HG02588 (cell line): ENCODE measurements around the gene ADORA2B.
"Not testable (repeated sequence)": the region's sequence is repeated elsewhere in the genome, so short reads cannot be mapped to it uniquely, and the experiment has no call there.

Source experiments
- ATAC-seq: cut with Tn5 transposase; IDR thresholded peaks from one replicate; pipeline ENCODE4 v1.9.1; 2021; ENCODE audit warnings: mild to moderate bottlenecking, moderate library complexity; ENCODE audit not compliant: unreplicated experiment

ADORA2B gene

DNA sequence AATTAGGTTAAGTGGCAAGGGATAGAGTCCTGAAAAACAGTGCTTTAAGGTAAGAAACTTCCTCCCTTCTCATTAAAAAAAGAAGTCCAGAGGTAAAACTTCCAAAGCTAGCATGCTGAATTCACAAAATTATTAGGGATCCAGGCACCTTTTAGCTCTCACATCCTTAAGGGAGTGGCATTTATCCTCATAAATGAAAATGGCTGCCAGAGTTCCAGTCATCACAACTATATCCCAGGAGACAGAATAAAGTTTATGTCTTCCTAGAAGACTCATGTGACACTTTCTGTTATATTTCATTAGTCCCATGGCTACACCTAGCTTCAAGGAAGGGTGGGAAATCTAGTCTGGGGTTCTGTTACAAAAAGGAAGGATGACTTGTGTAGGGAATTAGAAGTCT is 23.3 kb upstream of the ADORA2B start:
- ATAC-seq: no peak

DNA sequence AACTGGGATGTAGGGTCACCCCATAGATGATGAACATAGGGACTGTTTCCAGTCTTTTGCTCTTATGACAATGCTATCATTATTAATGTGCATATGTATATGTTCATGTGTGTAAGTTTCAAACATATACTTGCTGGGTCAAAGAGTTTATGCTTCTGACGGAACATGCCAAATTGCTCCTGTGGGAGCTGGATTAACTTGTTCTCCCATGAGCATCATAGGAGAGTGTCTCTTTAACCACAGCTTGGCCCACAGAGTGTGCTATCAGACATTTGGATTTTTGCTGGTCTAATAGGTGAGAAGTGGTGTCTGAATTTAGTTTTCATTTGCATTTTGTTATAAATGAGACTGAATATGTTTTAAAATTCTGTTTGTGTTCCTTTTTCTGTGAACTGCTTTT is 22.3 kb upstream of the ADORA2B start:
- no peak for ATAC-seq

DNA sequence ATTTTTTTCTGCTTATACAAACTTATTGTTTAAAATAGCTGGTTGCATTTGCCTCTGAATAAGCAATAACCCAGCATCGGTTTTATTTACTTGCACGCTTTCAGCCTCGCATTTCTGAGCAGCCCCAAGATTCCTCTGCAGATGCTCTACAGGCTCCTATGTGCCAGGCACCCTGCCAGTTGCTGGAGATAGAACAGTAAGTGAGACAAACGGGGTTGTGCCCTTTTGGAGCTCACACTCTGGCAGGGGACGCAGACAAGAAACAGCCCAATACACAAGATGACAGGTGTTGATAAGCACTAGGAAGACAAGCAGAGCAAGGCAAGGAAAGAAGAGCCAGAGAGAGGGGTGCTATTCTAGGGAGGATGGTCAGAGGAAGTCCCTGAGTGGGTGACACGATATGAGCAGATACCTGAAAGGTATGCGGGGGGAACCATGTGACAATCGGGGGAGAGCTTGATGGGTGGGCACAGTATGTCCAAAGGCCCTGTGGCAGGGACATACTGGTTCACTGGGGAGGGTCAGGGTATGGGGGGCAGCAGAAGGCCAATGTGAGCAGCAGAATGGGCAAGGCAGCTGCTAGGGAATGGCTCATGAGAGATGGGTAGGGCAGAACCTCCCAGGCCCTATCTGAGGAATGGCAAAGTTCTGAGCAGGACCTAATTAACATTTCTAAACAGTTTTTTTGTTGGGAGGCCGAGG is 18.7 kb upstream of the ADORA2B start:
- ATAC-seq: no peak

DNA sequence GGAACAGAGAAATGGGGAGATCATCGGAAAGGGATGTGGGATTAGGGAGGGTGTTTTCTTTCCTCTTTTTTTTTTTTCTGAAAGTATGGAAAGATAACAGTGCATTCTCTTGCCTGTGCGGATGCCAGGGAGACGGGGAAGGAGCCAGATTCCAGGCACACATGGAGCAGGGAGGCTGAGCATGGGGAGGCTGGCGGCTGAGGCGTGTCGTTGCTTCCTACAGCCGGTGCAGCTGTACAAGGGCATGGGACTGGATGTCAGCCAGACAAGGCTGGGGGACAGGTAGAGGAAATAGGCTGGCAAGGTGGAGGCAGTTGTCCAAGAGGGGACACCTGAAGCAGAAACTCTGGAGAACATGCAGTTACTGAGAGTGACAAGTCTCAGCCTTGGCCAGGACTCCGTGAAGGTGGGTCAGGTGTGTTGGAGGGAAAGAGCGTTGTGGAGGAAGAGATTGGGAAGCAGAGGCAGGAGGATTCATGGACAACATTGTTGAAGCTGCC is 16.6 kb upstream of the ADORA2B start:
- no peak for ATAC-seq

DNA sequence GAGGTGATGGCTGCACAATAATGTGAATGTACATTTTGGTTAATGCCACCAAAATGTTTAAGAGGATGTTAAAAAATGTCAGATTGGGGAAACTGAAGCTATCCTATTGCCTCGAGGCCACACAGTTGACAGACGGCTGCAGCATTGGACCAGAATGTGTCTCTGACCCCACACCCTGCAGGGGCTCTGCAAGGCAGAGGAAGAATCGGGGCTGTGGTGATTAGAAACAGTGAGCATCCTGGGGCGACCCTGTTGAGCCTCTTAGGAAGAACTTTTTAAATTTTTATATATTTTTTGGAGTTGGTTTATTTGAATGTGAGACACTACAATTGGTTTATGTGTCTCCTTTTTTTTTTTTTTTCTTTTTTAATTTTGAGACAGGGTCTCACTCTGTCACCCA is 15.0 kb upstream of the ADORA2B start:
- ATAC-seq: no peak

DNA sequence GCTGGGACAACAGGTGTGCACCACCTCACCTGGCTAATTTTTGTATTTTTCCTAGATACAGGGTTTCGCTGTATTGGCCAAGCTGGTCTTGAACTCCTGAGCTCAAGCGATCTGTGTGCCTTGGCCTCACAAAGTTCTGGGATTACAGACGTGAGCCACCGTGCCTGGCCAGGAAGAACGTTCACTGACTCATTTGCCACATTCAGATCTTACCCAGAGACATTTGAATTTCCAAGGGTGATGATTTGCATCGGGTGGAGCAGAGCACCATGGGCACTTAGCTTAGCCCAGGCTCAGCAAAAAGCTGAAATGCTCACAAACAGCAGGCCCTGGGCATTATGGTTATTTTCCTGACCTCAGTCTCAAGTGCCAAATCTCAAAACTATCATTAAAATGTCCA is 14.5 kb upstream of the ADORA2B start:
- ATAC-seq: no peak

DNA sequence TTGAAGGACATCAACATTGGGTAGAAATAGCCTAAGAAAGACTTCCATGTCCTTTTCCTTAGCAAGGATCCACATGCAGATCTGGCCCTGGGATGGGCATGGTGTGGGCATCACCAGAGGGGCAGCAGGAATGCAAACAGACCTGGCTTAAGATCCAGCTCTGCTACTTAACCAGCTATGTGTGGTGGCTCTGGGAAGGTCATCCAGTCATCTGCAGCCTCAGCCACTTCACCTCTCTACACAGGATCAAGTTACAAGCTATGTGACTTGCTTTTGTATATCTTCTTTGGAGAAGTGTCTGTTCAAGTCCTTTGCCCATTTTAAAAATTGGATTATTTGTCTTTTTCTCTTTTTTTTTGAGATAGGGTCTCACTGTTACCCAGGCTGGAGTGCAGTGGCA is 13.5 kb upstream of the ADORA2B start:
- ATAC-seq: no peak

DNA sequence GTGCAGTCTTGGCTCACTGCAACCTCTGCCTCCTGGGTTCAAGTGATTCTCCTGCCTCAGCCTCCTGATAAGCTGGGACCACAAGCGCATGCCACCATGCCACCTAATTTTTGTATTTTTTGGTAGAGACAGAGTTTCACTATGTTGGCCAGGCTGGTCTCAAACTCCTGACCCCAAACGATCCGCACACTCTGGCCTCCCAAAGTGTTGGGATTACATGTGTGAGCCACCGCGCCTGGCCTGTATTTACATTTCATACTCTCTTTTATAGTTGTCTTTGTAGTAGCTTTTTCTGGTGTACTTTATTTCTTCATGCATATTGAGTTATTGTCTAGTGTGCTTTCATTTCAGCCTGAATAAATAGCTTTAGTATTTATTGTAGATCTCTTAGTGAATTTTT is 10.1 kb upstream of the ADORA2B start:
- ATAC-seq: no peak

DNA sequence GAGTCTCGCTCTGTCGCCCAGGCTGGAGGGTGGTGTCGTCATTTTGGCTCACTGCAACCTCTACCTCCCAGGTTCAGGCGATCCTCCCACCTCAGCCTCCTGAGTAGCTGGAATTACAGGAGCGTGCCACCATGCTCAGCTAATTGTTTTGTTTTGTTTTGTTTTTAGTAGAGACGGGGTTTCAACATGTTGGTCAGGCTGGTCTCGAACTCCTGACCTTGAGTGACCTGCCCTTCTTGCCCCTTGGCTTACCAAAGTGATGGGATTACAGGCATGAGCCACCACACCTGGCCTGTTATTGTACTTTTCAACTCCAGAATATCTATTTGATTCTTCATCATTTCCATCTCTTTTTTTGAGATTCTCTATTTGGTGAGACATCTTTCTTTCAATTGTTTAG is 9.0 kb upstream of the ADORA2B start:
- ATAC-seq: no peak

DNA sequence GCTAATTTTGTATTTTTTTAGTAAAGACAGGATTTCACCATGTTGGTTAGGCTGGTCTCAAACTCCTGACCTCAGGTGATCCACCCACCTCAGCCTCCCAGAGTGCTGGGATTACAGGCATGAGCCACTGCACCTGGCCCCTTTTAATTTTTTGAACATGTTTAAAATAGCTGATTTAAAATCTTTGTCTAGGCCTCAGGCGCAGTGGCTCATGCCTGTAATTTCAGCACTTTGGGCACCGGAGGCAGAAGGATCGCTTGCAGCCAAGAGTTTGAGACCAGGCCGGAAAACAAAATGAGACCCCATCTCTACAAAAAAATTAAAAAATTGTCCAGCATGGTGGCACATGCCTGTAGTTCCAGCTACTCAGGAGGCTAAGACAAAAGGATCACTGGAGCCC is 8.4 kb upstream of the ADORA2B start:
- ATAC-seq: not testable (repeated sequence)

DNA sequence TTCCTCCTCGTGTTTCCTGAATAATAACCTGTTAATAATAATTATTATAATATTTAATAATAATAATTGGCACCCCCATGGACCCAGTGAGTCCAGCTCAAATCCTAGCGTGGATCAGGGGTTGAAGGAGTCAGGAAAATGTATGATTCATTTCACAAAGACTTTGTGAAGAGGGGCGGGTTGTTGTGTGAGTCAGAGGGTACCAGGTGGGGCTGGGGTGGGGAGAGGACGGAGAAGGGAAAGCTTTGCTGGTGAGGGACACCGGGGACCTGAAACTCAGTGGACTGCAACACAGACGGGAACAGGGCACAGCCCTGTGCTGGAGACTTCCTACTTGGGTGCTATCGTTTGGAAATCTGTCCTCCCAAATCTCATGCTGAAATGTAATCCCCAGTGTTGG is 3.1 kb upstream of the ADORA2B start:
- no peak for ATAC-seq

DNA sequence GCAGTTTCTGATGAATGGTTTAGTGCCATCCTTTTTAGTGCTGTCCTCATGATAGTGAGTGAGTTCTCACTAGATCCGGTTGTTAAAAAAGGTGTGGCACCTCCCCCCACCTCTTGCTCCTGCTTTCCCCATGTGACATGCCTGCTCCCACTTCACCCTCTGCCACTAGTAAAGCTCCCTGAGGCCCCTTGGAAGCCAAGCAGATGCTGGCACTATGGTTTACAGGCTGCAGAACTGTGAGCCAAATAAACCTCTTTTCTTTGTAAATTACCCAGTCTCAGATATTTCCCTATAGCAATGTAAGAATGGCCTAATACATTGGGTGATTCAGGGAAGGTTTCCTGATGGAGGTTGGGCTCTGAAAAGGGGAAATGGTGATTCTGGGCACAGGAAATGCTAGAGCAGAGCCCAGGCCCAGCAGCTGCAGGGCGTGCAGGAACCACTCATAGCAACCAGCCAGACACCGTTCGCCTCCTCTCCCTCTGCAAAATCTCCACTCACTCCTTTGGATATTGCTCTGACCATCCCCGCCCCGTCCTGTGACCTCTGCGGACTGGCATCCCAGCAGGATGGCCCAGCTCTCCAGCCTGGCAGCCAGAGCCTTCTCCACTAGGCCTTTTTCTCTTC is 2.6 kb upstream of the ADORA2B start:
- ATAC-seq: no peak

DNA sequence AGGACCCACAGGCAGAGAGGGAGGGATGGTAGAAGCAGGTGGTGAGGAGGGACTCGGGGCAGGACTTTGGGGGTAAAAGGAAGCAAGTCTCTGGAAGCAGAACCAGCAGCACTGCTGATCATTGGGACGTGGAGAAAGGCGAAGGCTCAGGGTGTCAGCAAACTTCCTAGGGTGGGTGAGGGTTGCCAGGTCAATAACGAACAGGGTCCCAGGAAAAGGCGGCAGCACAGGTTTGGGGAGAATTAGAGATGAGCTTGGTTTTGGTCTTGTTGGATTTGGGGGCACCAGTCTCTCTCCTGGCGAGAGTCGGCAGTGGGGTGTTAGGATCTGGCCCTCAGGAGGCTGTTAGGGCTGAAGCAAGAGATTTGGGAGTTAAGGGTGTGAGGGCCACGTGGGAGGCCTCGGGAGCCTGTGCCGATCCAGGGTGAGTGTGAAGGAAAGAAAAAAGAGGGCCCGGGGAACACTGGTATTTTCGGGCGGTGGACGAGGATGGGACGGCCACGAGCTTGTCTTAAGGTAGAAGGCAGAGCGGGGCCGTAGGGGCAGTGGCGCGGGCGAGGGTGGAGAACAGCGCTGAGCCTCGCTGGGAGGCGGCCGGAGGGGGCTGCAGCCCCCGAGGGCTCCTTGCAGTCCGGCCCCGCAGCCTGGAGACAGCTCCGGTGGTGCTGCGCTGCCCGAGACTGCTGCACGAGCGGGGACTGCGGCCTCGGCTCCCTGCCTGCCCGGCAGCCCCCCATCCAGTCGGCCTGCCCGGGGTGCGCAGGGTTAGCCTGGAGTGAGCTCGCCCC is 765 bp upstream of the ADORA2B start:
- ATAC-seq: no peak

DNA sequence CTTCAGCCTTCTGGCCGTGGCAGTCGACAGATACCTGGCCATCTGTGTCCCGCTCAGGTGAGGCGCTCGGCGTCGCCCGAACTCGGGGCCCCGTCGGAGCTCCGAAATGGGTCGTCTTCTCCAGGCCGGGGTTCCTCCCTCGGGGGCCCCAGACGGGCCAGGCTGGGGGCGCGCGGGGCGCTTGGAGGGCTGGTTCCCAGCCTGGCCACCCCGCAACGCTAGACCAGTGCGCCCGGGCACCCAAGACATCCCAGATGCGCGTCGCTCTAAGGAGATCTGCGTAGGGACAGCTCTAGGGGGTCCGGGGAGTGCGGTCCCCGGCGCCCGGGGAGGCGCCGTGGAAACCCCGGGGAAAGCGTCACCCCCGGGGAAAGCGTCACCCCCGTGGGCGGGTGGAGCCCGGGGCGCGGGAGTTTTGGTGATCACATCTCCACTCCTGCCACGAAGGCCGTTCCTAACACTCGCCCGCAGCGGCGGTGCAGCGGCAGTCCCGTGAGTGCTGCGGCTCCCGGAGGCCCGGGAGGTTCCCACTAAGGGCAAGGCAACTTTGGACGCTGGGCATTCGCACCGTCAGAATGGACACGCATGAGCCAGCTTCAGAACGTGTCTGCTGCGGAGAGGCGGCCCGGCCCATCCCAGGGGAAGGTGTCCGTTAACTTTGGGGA is 729 bp downstream of the ADORA2B start:
- ATAC-seq: no peak

DNA sequence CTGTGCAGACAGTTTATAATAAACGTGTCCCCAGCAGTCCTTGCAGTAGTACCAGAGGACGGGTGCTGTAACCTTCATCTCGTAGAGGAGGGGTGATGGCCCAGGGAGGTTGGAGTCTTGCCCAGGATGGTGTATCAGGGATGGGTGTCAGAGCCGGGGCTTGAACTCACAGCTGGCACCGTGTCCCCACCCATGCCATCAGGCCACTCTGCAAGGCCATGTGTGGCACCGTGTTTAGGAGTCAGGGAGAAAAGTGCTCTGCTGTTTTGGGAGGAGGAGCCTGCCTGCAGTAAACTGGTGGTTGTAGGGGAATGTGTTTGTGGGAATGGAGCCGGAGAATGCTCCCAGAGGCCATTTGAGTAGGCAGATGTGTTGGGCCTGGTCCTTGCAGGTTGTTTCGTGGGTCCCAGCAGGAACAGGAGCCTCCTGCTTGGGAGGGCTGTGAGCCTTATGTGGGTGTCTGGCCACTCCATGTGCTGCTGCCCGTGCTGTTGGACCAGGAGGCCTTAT is 1.7 kb downstream of the ADORA2B start:
- ATAC-seq: no peak

DNA sequence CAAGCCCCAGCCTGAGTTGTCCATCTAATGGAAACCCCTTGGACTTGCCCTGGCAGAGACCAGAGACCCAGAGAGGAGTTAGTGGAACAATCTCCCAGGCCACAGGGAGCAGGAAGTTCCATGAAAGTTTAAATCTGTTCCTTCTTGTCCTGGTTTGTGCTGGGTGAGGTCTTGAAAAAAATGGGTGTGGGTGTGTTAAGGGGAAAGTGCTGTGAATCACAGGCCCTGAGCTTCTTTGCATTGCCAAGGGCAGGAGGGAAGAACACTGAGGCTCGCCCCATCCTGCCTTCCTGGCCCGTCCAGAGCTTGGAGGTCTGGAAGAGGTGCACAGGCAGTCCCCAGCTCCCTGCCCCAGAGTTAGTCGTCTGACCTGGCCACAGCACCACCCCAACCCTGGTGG is 2.3 kb downstream of the ADORA2B start:
- ATAC-seq: no peak

DNA sequence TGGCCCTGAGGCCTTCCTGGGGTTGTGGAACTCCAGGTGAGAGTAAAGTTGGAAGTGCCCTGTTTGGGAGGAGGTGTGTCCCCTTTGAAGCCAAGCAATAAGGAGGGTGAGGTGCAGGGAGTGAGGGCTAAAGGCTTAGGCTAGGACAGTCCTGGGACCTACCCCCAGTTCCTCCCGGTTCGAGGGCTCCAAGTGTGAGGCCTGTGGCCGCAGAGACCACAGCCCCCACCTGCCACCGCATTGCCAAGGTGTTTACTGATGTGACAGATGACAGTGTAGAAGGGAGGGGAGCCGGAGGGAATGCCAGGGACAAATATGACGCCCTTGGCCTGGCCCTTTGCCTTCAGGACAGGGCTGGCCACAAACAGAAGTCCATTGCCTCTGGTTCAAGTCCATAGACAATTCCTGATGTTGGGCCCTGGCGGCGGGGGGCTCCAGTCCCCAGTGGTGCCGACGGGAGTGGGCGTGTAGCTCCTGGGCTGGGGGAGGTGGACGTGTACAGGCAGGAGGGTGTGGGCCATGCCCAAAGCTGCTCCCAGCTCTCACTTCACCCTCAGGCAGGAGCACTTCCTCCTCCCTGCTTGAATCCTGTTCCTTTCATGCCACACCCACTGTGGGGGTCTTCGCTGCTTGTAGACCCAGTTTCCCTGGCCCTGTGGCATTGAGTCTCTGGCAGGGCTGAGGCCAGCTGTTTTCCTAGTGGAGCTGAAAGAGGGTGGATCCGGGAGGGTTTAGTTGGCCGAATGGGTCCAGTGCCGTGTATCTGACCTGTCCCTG is 3.2 kb downstream of the ADORA2B start:
- ATAC-seq: no peak

DNA sequence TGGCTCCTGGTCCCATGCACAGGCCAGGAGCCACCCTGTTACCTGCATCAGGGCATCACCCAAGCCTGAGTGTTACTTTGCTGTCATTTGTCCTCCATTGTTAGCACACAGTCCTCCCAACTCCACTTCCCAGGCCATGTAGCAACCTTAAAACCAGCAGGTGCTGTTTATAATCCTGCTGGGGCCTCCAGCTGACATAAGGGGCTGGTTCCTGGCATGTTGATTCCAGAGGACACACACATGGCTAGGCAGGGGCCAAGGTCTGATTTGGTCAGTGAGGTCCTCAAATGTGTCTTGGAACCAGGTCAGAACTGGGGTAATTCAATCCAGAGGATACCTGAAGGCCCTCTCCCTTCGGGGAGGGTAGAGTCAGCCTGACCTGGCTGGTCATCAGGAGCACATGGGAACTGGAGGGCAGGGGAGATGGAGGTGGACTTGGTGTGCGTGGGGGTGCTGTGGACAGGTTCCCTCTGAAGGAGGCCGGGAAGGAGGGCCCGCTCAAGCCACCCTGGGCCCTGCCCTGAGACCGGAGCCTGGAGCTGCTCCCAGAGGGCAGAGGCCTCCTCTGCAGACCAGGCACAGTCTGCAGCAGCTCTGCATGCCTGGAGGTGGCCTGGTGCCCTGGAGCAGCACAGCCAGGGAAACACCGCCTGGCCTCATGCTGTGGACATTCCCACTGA is 6.6 kb downstream of the ADORA2B start:
- no peak for ATAC-seq

DNA sequence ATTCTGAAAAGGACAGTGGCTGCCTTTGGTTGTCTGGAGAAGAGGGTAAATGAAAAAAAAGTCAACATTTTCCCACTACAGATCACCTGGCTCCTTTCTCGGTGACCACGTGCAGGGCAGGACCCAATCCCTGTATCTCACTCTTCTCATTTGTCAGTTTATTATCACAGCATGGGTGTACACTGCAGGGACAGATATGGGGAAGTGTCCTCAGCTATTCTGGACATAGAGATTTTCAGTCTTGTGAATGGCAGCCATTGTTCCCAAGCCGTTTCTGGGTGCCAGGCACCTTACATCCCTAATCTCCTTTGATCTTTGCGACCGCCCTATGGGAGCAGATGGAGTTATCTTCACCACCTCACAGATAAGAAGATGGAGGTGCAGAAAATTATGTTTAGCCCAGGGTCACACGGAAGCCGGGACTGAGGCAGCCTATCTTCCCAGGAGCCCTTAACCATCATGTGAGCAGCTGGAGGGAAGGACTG is 7.2 kb downstream of the ADORA2B start:
- ATAC-seq: no peak
